GM21423 (cell line): ENCODE results near the gene ZNF555.

Source experiments
- ATAC-seq: cut with Tn5 transposase; IDR thresholded peaks from one replicate; pipeline ENCODE4 v1.9.1; 2021; ENCODE audit warnings: mild to moderate bottlenecking, moderate library complexity; ENCODE audit not compliant: unreplicated experiment

Gene ZNF555

GRCh38 chr19:2822846-2823245 lies 18.4 kb upstream of the ZNF555 start:
- no peak for ATAC-seq

DNA sequence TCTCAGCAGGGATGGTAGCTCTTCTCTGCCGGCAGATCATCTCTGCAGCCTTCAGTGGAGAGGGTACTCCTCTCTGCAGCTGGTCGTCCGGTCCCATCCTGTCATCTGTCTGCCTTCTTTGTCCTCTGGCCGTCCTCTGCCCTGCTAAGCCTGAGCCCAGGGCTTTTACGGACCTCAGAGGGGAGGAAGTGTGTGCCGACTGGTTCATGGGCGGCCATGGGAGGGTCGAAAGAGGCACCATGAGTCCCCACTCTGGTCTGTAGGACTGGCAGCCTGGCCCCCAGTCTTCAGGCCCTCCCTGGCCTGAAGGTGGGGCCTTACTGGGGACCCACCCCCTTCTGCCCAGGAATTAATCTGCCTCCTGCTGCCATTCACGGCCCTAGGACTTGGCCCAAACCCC lies 17.6 kb upstream of the ZNF555 start:
- no peak for ATAC-seq

GRCh38 chr19:2824129-2824528 lies 17.1 kb upstream of the ZNF555 start:
- no peak for ATAC-seq

DNA sequence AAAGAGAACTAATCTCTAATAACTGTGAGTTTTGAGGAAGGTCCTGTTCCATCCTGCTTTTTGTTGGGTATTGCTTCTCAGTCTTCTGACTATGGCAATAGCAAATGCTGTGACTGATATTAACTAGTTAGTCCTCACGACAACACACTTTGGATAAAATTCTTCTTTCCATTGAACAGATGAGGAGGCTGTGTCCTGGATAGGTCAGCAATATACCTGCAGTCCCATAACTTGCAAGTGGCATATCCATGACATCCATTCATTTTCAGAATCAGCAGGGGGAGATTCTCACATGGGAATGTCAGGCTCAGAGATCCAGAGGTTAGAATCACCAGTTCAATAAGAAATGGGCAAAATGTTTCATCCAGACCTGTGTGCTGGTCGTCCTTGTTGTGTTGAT lies 14.3 kb upstream of the ZNF555 start:
- ATAC-seq = no peak

DNA sequence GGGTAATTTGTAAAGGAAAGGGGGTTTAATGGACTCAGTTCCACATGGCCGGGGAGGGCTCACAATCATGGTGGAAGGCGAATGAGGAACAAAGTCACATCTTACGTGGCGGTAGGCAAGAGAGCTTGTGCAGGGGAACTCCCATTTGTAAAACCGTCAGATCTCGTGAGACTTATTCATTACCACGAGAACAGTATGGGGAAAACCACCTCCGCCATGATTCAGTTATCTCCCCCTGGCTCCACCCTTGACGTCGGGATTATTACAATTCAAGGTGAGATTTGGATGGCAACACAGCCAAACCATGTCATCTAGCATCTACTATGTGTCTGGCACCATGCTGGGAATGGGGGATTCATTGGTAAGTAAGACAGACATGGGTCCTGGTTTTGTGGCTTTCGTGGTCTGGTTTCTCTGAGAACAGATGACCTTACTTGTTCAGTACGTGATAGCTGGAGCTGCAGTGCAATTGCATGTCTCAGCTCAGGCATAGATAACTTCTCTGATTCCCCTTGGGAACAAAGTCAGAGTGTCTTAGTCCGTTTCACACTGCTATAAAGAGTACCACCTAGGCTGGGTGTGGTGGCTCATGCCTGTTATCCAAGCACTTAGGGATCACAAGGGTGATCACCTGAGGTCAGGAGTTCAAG lies 13.3 kb upstream of the ZNF555 start:
- ATAC-seq = no peak

- no peak for ATAC-seq
These were observed 6.9 kb upstream of the ZNF555 start for GRCh38 chr19:2834294-2834871.

DNA sequence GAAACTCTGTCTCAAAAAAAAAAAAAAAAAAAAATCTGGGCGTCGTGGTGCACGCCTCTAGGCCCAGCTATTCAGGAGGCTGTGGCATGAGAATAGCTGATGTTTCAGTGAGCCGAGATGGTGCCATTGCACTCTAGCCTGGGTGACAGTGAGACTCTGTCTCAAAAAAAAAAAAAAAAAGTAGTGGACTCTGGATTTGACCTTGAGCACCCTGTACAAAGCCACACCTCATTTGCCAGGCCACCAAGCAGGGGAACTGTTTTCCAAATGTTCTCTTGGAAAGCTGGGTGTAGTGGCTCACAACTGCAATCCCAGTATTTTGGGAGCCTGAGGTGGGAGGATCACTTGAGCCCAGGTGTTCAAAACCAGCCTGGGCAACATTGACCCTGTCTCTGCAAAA lies 3.8 kb upstream of the ZNF555 start:
- no peak for ATAC-seq

DNA sequence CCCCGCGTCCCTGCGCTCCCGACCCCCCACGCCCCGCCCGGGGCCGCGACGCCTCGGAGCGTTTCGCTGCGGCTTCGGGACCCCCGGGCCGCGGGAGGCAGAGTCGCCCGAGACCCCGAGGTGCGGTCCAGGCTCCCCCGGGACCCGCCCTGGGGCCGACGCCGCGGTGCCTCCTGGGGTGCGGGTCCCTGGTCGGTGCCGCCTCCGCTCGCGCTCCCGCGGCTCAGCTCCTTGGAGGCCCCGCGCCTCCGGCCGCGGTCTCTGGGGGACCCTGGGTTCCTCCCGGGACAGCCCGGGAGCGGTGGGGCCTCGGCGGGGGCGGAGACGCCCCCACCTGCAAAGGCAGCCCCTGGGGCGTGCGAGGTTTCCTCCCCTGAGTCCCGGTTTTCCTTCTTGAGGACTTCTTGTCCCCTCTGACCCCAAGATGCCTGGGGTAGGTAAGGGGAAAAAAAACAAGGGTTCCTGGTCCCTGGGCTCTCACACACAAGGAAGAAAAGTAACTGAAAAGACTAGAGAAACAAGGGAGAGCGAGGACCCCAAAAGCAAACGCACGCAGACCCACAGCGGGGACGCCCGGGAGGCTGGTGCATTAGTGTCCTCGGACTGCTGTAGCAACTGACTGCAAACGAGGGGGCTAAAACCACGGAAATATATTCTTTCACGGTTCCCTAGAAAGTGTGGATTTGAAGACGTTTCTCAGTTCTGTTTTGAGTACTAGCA lies 740 bp downstream of the ZNF555 start:
- ATAC-seq = peak; percentile 12

GRCh38 chr19:2845107-2845506 lies 3.8 kb downstream of the ZNF555 start:
- ATAC-seq = no peak

GRCh38 chr19:2846180-2846894 lies 5.1 kb downstream of the ZNF555 start:
- ATAC-seq = no peak

DNA sequence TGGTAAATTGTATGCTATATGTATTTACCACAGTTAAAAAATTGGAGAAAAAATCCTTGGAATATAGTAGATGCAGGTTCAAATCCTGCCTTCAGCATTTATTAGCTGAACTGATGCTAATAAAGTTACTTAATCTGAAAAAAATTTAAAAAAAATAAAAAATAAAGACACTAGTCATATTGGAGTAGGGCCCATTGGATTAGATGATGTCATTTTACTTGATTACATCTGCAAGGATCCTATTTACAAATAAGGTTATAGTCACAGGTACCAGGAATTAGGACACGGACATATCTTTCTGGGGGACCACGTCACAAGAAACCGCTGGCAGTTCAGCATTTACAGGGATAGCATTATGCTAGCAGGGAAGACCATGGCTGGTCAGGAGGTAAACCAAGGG lies 6.2 kb downstream of the ZNF555 start:
- no peak for ATAC-seq

GRCh38 chr19:2848616-2849015 lies 7.3 kb downstream of the ZNF555 start:
- no peak for ATAC-seq

GRCh38 chr19:2850256-2850925 lies 9.1 kb downstream of the ZNF555 start:
- no peak for ATAC-seq

GRCh38 chr19:2852598-2852997 lies 11.3 kb downstream of the ZNF555 start:
- ATAC-seq = no peak

GRCh38 chr19:2853015-2853606 lies 11.8 kb downstream of the ZNF555 start:
- no peak for ATAC-seq

DNA sequence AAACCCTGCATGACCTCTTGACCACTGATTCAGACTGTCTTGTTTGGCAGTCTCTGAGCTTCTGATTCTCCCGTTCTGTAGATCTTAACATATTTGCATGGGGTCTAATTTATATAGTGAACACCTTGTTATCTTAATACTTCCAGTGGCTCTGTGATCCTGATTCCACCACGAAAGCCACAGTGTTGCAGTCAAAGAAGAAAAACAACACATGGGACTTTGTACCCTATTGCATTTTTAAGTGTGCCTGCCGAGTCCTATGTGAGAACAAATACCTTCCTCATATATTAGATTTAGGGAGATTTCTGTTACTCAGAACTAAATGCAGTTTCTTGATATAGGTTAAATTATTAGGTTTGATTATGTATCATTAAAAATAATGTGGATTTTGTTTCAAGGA lies 13.6 kb downstream of the ZNF555 start:
- ATAC-seq = no peak

- no peak for ATAC-seq
These were observed 15.3 kb downstream of the ZNF555 start for GRCh38 chr19:2856457-2857050.

GRCh38 chr19:2858864-2859263 lies 17.6 kb downstream of the ZNF555 start:
- ATAC-seq = no peak

DNA sequence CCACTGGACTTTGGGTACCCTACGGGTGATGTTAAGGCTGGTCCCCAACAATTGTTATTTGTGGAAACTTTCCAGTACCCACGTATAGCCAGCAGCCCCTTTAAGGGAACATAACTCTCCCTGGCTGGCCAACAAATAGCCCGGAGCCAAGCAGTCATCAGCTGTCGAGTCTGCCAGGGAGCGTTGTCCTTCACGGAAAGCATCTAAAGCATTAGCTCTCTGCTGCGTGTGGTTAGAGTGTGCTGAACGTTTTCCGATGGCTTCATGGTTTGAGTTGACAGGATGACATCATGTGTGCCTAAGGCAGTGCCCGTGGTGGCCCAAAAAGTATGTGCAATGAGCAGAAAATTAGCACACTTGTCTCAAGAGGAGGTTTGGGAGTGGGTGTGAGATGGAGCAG lies 22.5 kb downstream of the ZNF555 start:
- no peak for ATAC-seq

DNA sequence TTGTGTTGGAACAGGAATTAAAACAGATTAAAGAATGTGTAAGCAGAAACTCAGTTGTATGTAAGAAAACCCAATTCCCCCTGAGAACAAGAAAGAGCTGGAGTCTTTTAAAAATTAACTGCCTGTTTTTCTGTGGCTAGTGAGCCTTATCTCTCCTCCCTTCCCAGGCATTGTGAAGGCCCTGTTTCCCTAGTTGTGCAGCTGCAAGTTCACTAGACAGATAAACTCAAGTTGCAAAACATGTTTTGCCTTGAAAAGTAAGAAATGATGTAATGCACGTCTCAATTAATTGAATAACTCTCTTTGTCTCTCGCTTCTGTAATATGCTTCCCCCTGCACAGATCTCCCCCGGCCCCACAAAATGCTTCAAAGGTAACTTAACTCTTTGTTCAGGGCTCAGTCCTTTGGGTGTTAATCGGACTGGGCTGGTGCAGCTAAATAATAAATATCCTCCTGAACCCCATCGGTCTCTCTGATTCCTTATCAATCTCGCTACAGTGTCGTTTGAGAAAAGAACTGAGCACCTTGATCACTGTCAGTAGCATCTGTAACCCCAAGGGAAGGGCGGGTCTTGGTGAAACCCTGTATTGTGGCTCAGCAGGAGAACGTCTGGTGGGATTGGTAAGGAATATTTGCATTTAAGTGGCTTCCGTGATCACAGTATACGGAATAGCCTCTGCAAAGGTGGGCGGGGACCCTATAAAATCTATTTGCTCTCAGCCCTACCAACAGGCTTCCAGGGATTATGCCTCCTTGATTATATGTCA lies 24.2 kb downstream of the ZNF555 start:
- no peak for ATAC-seq
